H1 (cell line): Measurements from ENCODE around the gene BSND. TPM values are rescaled to one million over a fixed set of nuclear protein-coding genes. Genes with fewer than 3 reads are reported as not detected.

Source experiments
- CTCF ChIA-PET: fragments of 300-600 bp; sonication (Branson Sonifier 250); formaldehyde crosslinking; loops from one replicate; lab custom pipeline; 2021; ENCODE audit not compliant: partially characterized antibody; lab: Charles Lee
- POLR2A ChIA-PET: fragments of 300-600 bp; sonication (Branson Sonifier 250); formaldehyde crosslinking; loops from one replicate; lab custom pipeline; 2021; ENCODE audit warnings: inconsistent platforms; ENCODE audit not compliant: partially characterized antibody; lab: Charles Lee
- DNase-seq, 2 experiments: peaks; one replicate each; pipeline versions ENCODE4 v3.0.0 to v3.0.0-alpha.2; 2010 to 2022; ENCODE audit warnings: low spot score in 2 of 2, low read depth in 1 of 2, mixed read lengths in 1 of 2
- FAIRE-seq: peaks from 2 replicates; lab custom pipeline; 2011; peaks lifted over from hg19 to GRCh38; lab: Jason Lieb, UNC
- H2AFZ ChIP-seq: 2 replicates; pipeline ENCODE4 v1.8.1; 2012; ENCODE audit warnings: low read length, inconsistent platforms
- H2AK5ac ChIP-seq: 2 replicates; pipeline ENCODE4 v1.6.1; 2013; ENCODE audit warnings: low read depth, low read length
- H2BK120ac ChIP-seq: replicated peaks from 2 replicates; pipeline ENCODE3; 2013; ENCODE audit warnings: low read depth, low read length, inconsistent platforms
- H2BK12ac ChIP-seq: 2 replicates; pipeline ENCODE4 v1.6.1; 2013; ENCODE audit warnings: low read depth, low read length
- H2BK15ac ChIP-seq: 2 replicates; pipeline ENCODE4 v1.6.1; 2013; ENCODE audit warnings: low read length
- H2BK20ac ChIP-seq: 2 replicates; pipeline ENCODE4 v1.6.1; 2013; ENCODE audit warnings: low read length
- H2BK5ac ChIP-seq: 2 replicates; pipeline ENCODE4 v1.6.1; 2013; ENCODE audit warnings: low read depth, low read length
- H3K14ac ChIP-seq: 2 replicates; pipeline ENCODE4 v1.6.1; 2013; ENCODE audit warnings: inconsistent platforms; ENCODE audit not compliant: insufficient read length
- H3K18ac ChIP-seq: 2 replicates; pipeline ENCODE4 v1.6.1; 2013; ENCODE audit warnings: low read length; ENCODE audit errors: extremely low read depth
- H3K23ac ChIP-seq: 2 replicates; pipeline ENCODE4 v1.6.1; 2013; ENCODE audit warnings: inconsistent platforms; ENCODE audit not compliant: insufficient read length
- H3K23me2 ChIP-seq: 2 replicates; pipeline ENCODE4 v1.6.1; 2013; ENCODE audit warnings: low read depth, low read length
- H3K27ac ChIP-seq: 2 replicates; pipeline ENCODE4 v1.6.1; 2011; ENCODE audit warnings: low read depth, low read length, inconsistent platforms
- H3K27me3 ChIP-seq, 4 experiments: replicated peaks in 1 of 4; 1 replicate in 1 of 4; 2 replicates in 3 of 4; pipeline versions ENCODE4 v1.6.1 to v1.8.1; 2011 to 2013; ENCODE audit warnings: low read length in 3 of 4, mild to moderate bottlenecking in 3 of 4, inconsistent platforms in 2 of 4, mixed read lengths in 2 of 4, moderate library complexity in 1 of 4; ENCODE audit not compliant: control insufficient read depth in 3 of 4, insufficient read depth in 3 of 4; ENCODE audit errors: extremely low read depth in 1 of 4
- H3K36me3 ChIP-seq, 4 experiments: 2 replicates each; pipeline versions ENCODE4 v1.6.1 to v1.8.1; 2011 to 2013; ENCODE audit warnings: mild to moderate bottlenecking in 4 of 4, low read length in 3 of 4, moderate library complexity in 2 of 4, control low read depth in 1 of 4, inconsistent platforms in 1 of 4; ENCODE audit not compliant: insufficient read depth in 4 of 4, control insufficient read depth in 2 of 4
- H3K4ac ChIP-seq: replicated peaks from 2 replicates; pipeline ENCODE3; 2013; ENCODE audit warnings: low read length, low read depth, mixed read lengths, inconsistent platforms; ENCODE audit not compliant: insufficient read length
- H3K4me1 ChIP-seq, 4 experiments: replicated peaks in 1 of 4; 1 replicate in 1 of 4; 2 replicates in 3 of 4; pipeline versions ENCODE4 v1.6.1 to v1.8.1; 2011 to 2013; ENCODE audit warnings: low read length in 3 of 4, inconsistent platforms in 2 of 4, mixed read lengths in 1 of 4; ENCODE audit not compliant: insufficient read depth in 4 of 4, control insufficient read depth in 3 of 4
- H3K4me2 ChIP-seq, 2 experiments: 2 replicates each; pipeline versions ENCODE4 v1.6.1 to v1.8.1; 2011 to 2013; ENCODE audit warnings: low read depth in 2 of 2, low read length in 2 of 2, control low read depth in 1 of 2, inconsistent platforms in 1 of 2, mild to moderate bottlenecking in 1 of 2; ENCODE audit not compliant: insufficient read depth in 1 of 2
- H3K4me3 ChIP-seq, 4 experiments: fragments of 200-600, 300-600 bp in 1 of 4; sonication (generic), shearing (Covaris generic), sonication (Bioruptor Twin) in 1 of 4; 2 replicates each; pipeline versions ENCODE4 v1.5.1 to v1.8.1; 2011 to 2016; ENCODE audit warnings: low read length in 4 of 4, low read depth in 3 of 4, control low read depth in 2 of 4, inconsistent platforms in 2 of 4, mild to moderate bottlenecking in 2 of 4, mixed read lengths in 1 of 4, moderate library complexity in 1 of 4; ENCODE audit not compliant: insufficient read depth in 2 of 4; ENCODE audit errors: extremely low read depth in 1 of 4
- H3K56ac ChIP-seq: replicated peaks from 2 replicates; pipeline ENCODE3; 2013; ENCODE audit warnings: low read depth, mild to moderate bottlenecking, mixed read lengths, low read length, inconsistent platforms; ENCODE audit not compliant: insufficient read length
- H3K79me1 ChIP-seq: 2 replicates; pipeline ENCODE4 v1.6.1; 2013; ENCODE audit warnings: low read depth, low read length, control low read depth
- H3K79me2 ChIP-seq, 2 experiments: 2 replicates each; pipeline versions ENCODE4 v1.6.1 to v1.8.1; 2012 to 2013; ENCODE audit warnings: low read length in 2 of 2, mild to moderate bottlenecking in 2 of 2, inconsistent platforms in 1 of 2; ENCODE audit not compliant: insufficient read depth in 2 of 2, control insufficient read depth in 1 of 2
- H3K9ac ChIP-seq, 4 experiments: replicated peaks in 1 of 4; 1 replicate in 1 of 4; 2 replicates in 3 of 4; pipeline versions ENCODE4 v1.6.1 to v1.8.1; 2011 to 2013; ENCODE audit warnings: low read depth in 3 of 4, low read length in 3 of 4, control low read depth in 2 of 4, mild to moderate bottlenecking in 2 of 4, moderate library complexity in 2 of 4, inconsistent platforms in 1 of 4; ENCODE audit errors: extremely low read depth in 1 of 4
- H3K9me3 ChIP-seq, 2 experiments: 2 replicates each; pipeline versions ENCODE4 v1.6.1 to v1.8.1; 2012 to 2013; ENCODE audit warnings: mild to moderate bottlenecking in 2 of 2, moderate library complexity in 2 of 2, control low read depth in 1 of 2, inconsistent platforms in 1 of 2, low read depth in 1 of 2, low read length in 1 of 2, mixed read lengths in 1 of 2; ENCODE audit not compliant: insufficient read depth in 2 of 2
- H4K20me1 ChIP-seq, 2 experiments: replicated peaks in 1 of 2; 2 replicates each; pipeline versions ENCODE3 to v1.8.1; 2011 to 2013; ENCODE audit warnings: inconsistent platforms in 2 of 2, low read length in 2 of 2, mild to moderate bottlenecking in 1 of 2; ENCODE audit not compliant: insufficient read depth in 2 of 2, control insufficient read depth in 1 of 2
- H4K5ac ChIP-seq: 2 replicates; pipeline ENCODE4 v1.6.1; 2013; ENCODE audit warnings: low read length, low read depth, mixed read lengths, inconsistent platforms; ENCODE audit not compliant: insufficient read length
- H4K8ac ChIP-seq: 2 replicates; pipeline ENCODE4 v1.8.0; 2013; ENCODE audit warnings: mild to moderate bottlenecking, moderate library complexity, low read length, inconsistent platforms; ENCODE audit not compliant: insufficient read depth; ENCODE audit errors: extremely low read depth
- H4K91ac ChIP-seq: replicated peaks from 2 replicates; pipeline ENCODE3; 2013; ENCODE audit warnings: low read length, mixed read lengths, inconsistent platforms; ENCODE audit not compliant: insufficient read length
- GABPA ChIP-seq: IDR thresholded peaks from 2 replicates; pipeline ENCODE4 v1.6.1; 2011; ENCODE audit warnings: mild to moderate bottlenecking, low read length, moderate library complexity, borderline replicate concordance; ENCODE audit not compliant: insufficient read depth
- GTF2F1 ChIP-seq: IDR thresholded peaks from 2 replicates; pipeline ENCODE4 v1.6.1; 2012; ENCODE audit warnings: low read depth, low read length, improper control_type of control experiment, borderline replicate concordance
- HDAC2 ChIP-seq, 2 experiments: fragments of 300-600 bp in 1 of 2; sonication (generic) in 1 of 2; IDR thresholded peaks; 2 replicates each; pipeline ENCODE4 v1.6.1; 2011 to 2012; ENCODE audit warnings: low read depth in 2 of 2, low read length in 2 of 2, mild to moderate bottlenecking in 2 of 2, moderate library complexity in 2 of 2, borderline replicate concordance in 1 of 2, inconsistent platforms in 1 of 2
- HDAC6 ChIP-seq: IDR thresholded peaks from one replicate; pipeline ENCODE4 v1.7.1; 2012; ENCODE audit warnings: low read depth, mild to moderate bottlenecking, inconsistent platforms, low read length, moderate library complexity
- NANOG ChIP-seq: IDR thresholded peaks from 2 replicates; pipeline ENCODE4 v1.6.1; 2011; ENCODE audit warnings: low read length, low read depth, mild to moderate bottlenecking, inconsistent platforms; ENCODE audit not compliant: insufficient read depth, poor library complexity, severe bottlenecking
- NRF1 ChIP-seq: IDR thresholded peaks from 2 replicates; pipeline ENCODE4 v1.6.1; 2011; ENCODE audit warnings: mild to moderate bottlenecking, low read depth, low read length, improper control_type of control experiment
- TEAD4 ChIP-seq: IDR thresholded peaks from 2 replicates; pipeline ENCODE4 v1.6.1; 2012; ENCODE audit warnings: low read depth, low read length, inconsistent platforms, mixed read lengths
- WGBS, 2 experiments: shearing (Covaris generic) in 1 of 2; methylation state at CpG; one replicate each; pipeline versions ENCODE4 v1.1.6 to v1.1.7; 2013 to 2015; ENCODE audit warnings: low lambda C conversion rate in 2 of 2, mixed read lengths in 2 of 2, inconsistent platforms in 1 of 2, low coverage in 1 of 2, missing lambda C conversion rate in 1 of 2; ENCODE audit not compliant: insufficient replicate concordance in 2 of 2, insufficient coverage in 1 of 2, insufficient read length in 1 of 2; ENCODE audit errors: extremely low coverage in 1 of 2, missing lambda C conversion rate in 1 of 2; 5-methylcytosine and 5-hydroxymethylcytosine counted together
- polyA plus RNA-seq, 7 experiments: library from polyadenylated mRNA; depleted of rRNA in 3 of 7; stranded (reverse) in 5 of 7; unstranded in 2 of 7; fragments of >200 nt in 5 of 7; fragments of 200-250 nt in 2 of 7; gene quantifications; 1 replicate in 5 of 7; 2 replicates in 1 of 7; 4 replicates in 1 of 7; pipeline versions ENCODE4 v1.2.1 to v1.2.3, GENCODE V29; 2011 to 2013; ENCODE audit warnings: missing spikeins in 2 of 7, mixed read lengths in 2 of 7
- total RNA-seq: library from RNA; stranded (reverse); fragmentation: NEBNext Ultra II Directional; extraction: Animal tissue kit (Norgen Biotek cat#: 25700); gene quantifications from 2 replicates; pipeline ENCODE4 v1.2.1, GENCODE V29; 2021

BSND gene
- total and polyA plus RNA-seq, 2 of the 8 experiments (the other 6 are each of a cell fraction or from before 2014, with no cell fraction given): 0.43 to 0.68 TPM

DNA sequence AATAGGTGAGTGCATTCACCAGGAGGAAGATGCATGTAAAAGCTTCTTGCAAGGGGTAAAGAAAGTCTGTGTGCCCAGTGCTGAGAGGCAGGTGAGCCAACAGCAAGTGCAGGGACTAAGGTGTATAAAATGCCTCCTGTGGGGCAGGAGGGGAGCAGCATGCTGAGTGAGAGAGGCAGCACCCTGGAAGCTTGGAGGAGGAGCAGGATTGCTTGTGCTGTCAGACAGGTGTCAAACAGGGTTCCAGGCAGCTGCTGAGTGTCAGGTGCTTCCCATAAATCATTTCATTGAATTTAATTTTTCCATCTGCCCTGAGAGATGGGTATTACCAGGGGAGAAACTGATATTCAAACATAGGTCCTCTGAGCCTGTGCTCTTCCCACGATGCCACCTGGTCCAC is 13.9 kb downstream of the BSND start:
- 89% methylated on average over 1 of the region's 1 CpG; no CpG with 5 or more reads in 1 of the 2 experiments for WGBS, 2 experiments
- Histone ChIP-seq H2BK120ac (no peak overlapping the region), H3K23ac (no peak overlapping the region), H4K20me1 (no peaks in the 10 kb centered on the region), H2BK5ac (no peak overlapping the region), H3K14ac (no peak overlapping the region), H3K4me3 (no peak overlapping the region), H3K9ac (no peak overlapping the region; a peak in 1 of 7 replicates), H2BK15ac (no peak overlapping the region), H3K36me3 (no peaks in the 10 kb centered on the region), H3K18ac (no peak overlapping the region), H4K91ac (no peak overlapping the region), H3K4me1 (peaks cover 0 to 12% (median 3%) of the 10 kb centered on the region in 4 experiments; a peak in 4 of 7 replicates), H3K56ac (no peak overlapping the region), H2BK20ac (no peak overlapping the region), H3K9me3 (peaks cover 0 to 8% of the 10 kb centered on the region in 2 experiments; a peak in 1 of 4 replicates), H2BK12ac (no peak overlapping the region), H3K4me2 (no peak overlapping the region), H3K79me2 (no peaks in the 10 kb centered on the region), H3K79me1 (no peaks in the 10 kb centered on the region), H2AK5ac (no peak overlapping the region), H4K8ac (no peak overlapping the region), H3K27ac (no peak overlapping the region), H4K5ac (no peak overlapping the region), H2AFZ (no peak overlapping the region), H3K4ac (no peak overlapping the region), H3K27me3 (no peaks in the 10 kb centered on the region; a peak in 2 of 7 replicates), H3K23me2 (no peaks in the 10 kb centered on the region)
- ChIA-PET POLR2A (no interaction called here), CTCF (interaction anchor here (0.7 to 14.1 kb wide), 6 partner anchors 9 to 125 kb away, joined by 3 to 343 read pairs (median 20); partner anchors contain the start of gene BSND)
- FAIRE-seq (no peak), DNase-seq (no peak)
- TF ChIP-seq HDAC2 (IDR thresholded peaks at IDR 0.05; ENCODE audit: borderline replicate concordance in 1 of 2, low read depth in 2 of 2, low read length in 2 of 2) (no peak), TEAD4 (no peak), NRF1 (no peak), GABPA (no peak), NANOG (no peak), HDAC6 (no peak), GTF2F1 (no peak)
